Nephron progenitor cell (in vitro differentiated cells): ENCODE measurements around the gene DIS3L2.

Experiments used
- DNase-seq: peaks from one replicate; pipeline ENCODE4 v3.0.0; 2021
- H3K27ac Mint-ChIP-seq: 2 replicates; pipeline ENCODE4 v1.8.0; 2021; ENCODE audit warnings: mild to moderate bottlenecking, moderate library complexity, mixed read lengths
- H3K27me3 Mint-ChIP-seq: 2 replicates; pipeline ENCODE4 v1.8.0; 2021; ENCODE audit warnings: mild to moderate bottlenecking, low read depth, mixed read lengths; ENCODE audit not compliant: poor library complexity
- H3K36me3 Mint-ChIP-seq: 2 replicates; pipeline ENCODE4 v1.8.0; 2021; ENCODE audit warnings: low read depth, mixed read lengths
- H3K4me1 Mint-ChIP-seq: 2 replicates; pipeline ENCODE4 v1.8.0; 2021; ENCODE audit warnings: mixed read lengths
- H3K4me3 Mint-ChIP-seq: 2 replicates; pipeline ENCODE4 v1.8.0; 2021; ENCODE audit warnings: mild to moderate bottlenecking, moderate library complexity, mixed read lengths
- H3K9me3 Mint-ChIP-seq: 2 replicates; pipeline ENCODE4 v1.8.0; 2021; ENCODE audit warnings: mild to moderate bottlenecking, moderate library complexity, mixed read lengths
- TF ChIP-seq, protein P1 (sequence below): fragments of 200-600 bp; sonication (generic); IDR thresholded peaks from 2 replicates; pipeline ENCODE4 v1.5.0; 2021; ENCODE audit warnings: antibody characterized with exemption

DIS3L2 gene

DNA sequence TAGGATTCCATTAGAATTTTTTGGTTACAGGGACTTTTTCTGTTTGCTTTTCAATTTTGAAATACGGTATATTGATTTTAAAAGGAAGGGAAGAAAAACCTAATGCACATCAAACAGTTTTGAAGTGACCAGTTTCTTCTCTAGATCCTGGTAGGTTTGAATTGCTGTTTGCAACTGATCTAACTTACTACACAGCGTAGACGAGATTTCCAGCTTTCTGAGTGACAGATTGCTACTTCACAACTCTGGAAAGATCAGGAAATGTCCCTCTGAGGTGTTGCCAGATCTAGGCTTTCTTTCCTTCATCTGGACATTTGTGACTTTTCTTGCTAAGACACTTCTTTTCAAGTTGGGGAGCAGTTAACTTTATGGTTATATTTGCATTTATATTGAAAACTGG, 112.2 kb downstream of the DIS3L2 start:
- H3K4me1 Mint-ChIP-seq: peaks cover 38% of the 10 kb centered on the region
- TF ChIP-seq, protein P1, sequence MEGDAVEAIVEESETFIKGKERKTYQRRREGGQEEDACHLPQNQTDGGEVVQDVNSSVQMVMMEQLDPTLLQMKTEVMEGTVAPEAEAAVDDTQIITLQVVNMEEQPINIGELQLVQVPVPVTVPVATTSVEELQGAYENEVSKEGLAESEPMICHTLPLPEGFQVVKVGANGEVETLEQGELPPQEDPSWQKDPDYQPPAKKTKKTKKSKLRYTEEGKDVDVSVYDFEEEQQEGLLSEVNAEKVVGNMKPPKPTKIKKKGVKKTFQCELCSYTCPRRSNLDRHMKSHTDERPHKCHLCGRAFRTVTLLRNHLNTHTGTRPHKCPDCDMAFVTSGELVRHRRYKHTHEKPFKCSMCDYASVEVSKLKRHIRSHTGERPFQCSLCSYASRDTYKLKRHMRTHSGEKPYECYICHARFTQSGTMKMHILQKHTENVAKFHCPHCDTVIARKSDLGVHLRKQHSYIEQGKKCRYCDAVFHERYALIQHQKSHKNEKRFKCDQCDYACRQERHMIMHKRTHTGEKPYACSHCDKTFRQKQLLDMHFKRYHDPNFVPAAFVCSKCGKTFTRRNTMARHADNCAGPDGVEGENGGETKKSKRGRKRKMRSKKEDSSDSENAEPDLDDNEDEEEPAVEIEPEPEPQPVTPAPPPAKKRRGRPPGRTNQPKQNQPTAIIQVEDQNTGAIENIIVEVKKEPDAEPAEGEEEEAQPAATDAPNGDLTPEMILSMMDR: no peak
- no peaks in the 10 kb centered on the region for H3K27me3 Mint-ChIP-seq

DNA sequence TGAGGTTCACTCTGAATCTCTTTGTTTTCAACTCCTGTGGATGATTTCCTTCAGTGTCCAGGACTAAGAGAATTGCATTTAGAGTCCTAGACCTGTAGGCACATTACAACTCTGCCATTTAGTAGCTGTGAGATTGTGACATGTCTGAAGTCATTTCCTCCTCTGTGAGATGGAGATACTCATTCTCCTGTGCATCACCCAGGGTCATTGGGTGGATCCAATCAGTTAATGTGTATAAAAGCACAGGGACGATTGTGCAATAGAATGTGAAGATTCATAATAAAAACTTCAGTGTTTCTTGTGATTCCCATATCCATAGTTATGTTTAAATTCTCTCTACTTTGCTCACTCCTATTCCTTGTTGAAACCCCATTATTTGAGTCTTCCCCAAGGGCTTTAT, 113.6 kb downstream of the DIS3L2 start:
- Mint-ChIP-seq H3K27me3 (no peaks in the 10 kb centered on the region), H3K27ac (no peak overlapping the region), H3K4me1 (peaks cover 38% of the 10 kb centered on the region), H3K9me3 (no peaks in the 10 kb centered on the region), H3K4me3 (no peak overlapping the region), H3K36me3 (peaks cover 4% of the 10 kb centered on the region)
- DNase-seq: no peak
- TF ChIP-seq, protein P1: no peak

More for the DNA sequence above, 112.2 kb downstream of the DIS3L2 start:
- H3K27ac Mint-ChIP-seq: no peak overlapping the region
- no peaks in the 10 kb centered on the region for H3K36me3 Mint-ChIP-seq
- DNase-seq: no peak
- H3K9me3 Mint-ChIP-seq: no peaks in the 10 kb centered on the region
- H3K4me3 Mint-ChIP-seq: no peak overlapping the region

DNA sequence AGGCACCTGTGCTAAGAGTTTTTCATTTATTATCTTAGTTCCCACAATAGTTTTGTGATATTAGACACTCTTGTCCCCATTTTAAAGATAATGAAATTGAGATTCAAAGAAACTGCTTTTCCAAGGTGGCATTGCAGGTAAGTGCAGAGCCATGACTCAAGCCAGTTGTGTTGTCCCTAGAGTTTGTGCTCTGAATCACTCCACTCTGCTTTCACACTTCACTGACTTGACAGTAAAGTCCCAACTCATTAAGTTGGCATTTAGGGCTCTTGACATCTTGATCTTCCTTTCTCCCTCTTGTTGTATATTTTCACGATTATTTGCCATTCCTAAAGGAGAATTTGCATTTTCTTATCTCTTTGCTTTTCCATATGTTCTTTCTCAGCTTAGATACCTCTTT, 114.3 kb downstream of the DIS3L2 start:
- DNase-seq: no peak
- Mint-ChIP-seq H3K27me3 (no peaks in the 10 kb centered on the region), H3K36me3 (peaks cover 5% of the 10 kb centered on the region), H3K4me1 (peaks cover 38% of the 10 kb centered on the region), H3K4me3 (no peak overlapping the region), H3K27ac (no peak overlapping the region), H3K9me3 (no peaks in the 10 kb centered on the region)
- TF ChIP-seq, protein P1: no peak

DNA sequence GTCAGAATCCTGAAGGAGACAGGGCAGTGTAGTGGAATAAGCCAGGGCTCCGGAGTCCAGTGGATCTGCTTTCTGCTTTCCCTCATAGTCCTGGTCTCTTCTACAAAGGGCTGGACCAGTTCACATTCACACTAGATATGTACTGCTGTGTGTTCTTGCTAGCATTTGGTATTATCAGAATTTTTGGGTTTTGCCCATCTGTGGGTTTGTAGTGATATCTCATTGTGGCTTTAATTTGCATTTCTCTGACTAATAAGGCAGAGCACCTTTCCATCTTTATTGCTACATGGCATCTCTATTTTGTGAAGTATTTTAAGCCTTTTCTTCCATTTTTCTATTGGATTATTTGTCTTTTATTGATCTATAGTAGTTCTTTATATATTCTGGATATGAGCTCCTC, 114.8 kb downstream of the DIS3L2 start:
- Mint-ChIP-seq H3K4me3 (no peak overlapping the region), H3K4me1 (peaks cover 38% of the 10 kb centered on the region), H3K36me3 (peaks cover 8% of the 10 kb centered on the region), H3K27me3 (no peaks in the 10 kb centered on the region), H3K9me3 (no peaks in the 10 kb centered on the region), H3K27ac (no peak overlapping the region)
- DNase-seq: no peak
- TF ChIP-seq, protein P1: no peak

DNA sequence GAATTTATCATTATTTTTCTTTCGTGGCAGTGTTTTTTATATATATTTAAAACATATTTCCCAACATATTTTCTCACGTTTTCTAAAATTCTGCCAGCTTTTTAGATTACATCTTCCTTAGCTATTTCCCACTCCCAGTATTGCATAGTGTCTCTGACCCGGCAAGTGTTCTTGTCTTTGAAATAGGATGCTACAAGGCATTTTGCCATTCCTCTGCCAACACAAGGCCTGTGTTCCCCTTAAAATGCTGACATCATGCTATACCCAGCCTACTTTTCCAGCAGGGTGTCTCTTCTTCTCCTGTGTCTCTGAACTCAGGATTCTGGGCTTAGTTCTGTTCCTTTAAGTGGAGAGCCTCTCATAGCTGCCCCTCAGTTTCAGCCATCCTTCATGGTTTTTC, 115.2 kb downstream of the DIS3L2 start:
- H3K36me3 Mint-ChIP-seq: peaks cover 10% of the 10 kb centered on the region
- no peaks in the 10 kb centered on the region for H3K9me3 Mint-ChIP-seq
- TF ChIP-seq, protein P1: no peak
- H3K27me3 Mint-ChIP-seq: no peaks in the 10 kb centered on the region
- peaks cover 37% of the 10 kb centered on the region for H3K4me1 Mint-ChIP-seq
- H3K4me3 Mint-ChIP-seq: no peak overlapping the region
- DNase-seq: no peak
- H3K27ac Mint-ChIP-seq: no peak overlapping the region

DNA sequence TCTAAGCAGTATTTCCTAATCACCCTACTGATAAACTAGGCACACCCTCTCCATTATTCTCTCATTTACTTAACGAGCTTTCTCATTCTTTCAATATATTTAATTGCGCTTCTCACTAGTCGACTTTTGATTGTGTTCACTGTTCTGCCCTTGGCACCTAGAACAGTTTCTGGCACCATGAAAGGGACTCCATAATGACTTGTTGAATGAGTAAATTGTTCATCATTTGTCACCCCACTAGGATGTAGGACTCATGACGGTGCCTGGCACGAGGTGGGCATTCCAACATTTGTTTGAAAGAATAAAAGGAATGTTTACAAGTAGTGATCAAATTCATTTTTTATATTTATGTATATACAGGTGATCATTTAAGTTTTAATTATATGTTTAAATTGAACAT, 123.7 kb downstream of the DIS3L2 start:
- DNase-seq: no peak
- Mint-ChIP-seq H3K27me3 (no peaks in the 10 kb centered on the region), H3K4me1 (no peaks in the 10 kb centered on the region), H3K27ac (no peak overlapping the region), H3K9me3 (peaks cover 13% of the 10 kb centered on the region), H3K36me3 (peaks cover 41% of the 10 kb centered on the region), H3K4me3 (no peak overlapping the region)
- TF ChIP-seq, protein P1: no peak
